ENCODE results near the gene CBFA2T3. TPM values are rescaled to one million over a fixed set of nuclear protein-coding genes. Genes with fewer than 3 reads are reported as not detected.

CBFA2T3 gene
- total RNA-seq, 3 donors from 2014 or later: 1.0 to 2.0 (median 1.3) TPM

DNA sequence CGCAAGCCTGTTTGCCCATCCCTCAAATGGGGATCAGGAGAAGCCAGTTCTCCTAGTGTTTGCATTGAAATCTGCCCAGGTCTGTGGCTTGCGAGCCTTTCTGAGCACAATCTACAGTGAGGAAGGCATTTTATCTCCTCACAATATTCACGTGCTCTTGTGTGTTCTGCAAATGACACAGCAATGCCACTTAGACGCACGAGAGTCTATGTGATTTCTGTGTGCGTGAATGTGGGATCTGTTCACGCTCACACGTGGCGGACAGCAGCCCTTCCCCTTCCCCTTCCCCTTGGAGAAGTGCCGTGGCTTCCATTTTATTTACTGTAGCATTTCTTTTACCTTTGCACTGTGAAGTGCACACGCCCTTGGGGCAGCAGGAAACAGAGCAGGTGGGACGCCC lies 17.7 kb upstream of the CBFA2T3 start:
- H3K27me3 Mint-ChIP-seq (ENCODE audit: low read depth): peaks cover 16% of the 10 kb centered on the region
- ATAC-seq: no peak
- H3K36me3 Mint-ChIP-seq (ENCODE audit: insufficient read depth): peaks cover 3% of the 10 kb centered on the region
- DNase-seq: no peak
- peaks cover 5% of the 10 kb centered on the region for H3K9me3 Mint-ChIP-seq
- no peak overlapping the region for H3K4me3 Mint-ChIP-seq
- peaks cover 5% of the 10 kb centered on the region for H3K4me1 Mint-ChIP-seq (ENCODE audit: low read depth)

DNA sequence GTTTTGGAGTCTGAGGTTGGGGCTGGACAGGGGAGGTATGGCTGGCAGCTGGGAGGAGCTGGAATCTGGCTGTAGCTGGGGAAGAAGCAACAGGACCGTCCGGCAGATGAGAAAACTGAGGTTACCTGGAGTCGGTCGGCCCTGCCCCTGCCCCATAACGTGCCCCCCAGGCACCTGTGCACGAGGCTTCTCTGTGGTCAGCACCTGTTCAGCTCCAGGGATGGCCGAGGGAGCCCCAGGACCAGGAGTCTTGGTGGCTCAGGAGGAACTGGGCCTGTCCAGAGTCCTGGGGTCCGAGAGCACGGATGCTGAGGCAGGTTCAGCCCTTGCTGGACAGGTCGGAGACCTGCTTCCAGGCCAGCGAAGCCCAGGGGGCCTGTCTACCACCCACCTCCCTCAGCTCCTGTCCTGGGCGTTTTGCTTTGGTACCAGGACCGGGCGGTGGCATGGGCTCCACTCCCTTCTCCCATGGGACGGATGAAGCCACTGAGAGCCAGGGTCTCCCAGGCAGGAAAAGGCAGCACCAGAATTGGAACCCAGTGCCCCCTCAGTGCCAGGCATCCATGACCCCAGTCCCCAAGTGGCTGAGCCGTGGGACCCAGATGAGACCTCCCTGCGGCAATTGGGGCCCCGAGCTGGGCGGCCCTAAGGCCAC lies 17.1 kb upstream of the CBFA2T3 start:
- Mint-ChIP-seq H3K4me1 (ENCODE audit: low read depth) (peaks cover 2% of the 10 kb centered on the region), H3K4me3 (no peak overlapping the region), H3K9me3 (peaks cover 5% of the 10 kb centered on the region), H3K27me3 (ENCODE audit: low read depth) (peaks cover 13% of the 10 kb centered on the region), H3K36me3 (ENCODE audit: insufficient read depth) (peaks cover 3% of the 10 kb centered on the region)
- DNase-seq (no peak), ATAC-seq (no peak)

DNA sequence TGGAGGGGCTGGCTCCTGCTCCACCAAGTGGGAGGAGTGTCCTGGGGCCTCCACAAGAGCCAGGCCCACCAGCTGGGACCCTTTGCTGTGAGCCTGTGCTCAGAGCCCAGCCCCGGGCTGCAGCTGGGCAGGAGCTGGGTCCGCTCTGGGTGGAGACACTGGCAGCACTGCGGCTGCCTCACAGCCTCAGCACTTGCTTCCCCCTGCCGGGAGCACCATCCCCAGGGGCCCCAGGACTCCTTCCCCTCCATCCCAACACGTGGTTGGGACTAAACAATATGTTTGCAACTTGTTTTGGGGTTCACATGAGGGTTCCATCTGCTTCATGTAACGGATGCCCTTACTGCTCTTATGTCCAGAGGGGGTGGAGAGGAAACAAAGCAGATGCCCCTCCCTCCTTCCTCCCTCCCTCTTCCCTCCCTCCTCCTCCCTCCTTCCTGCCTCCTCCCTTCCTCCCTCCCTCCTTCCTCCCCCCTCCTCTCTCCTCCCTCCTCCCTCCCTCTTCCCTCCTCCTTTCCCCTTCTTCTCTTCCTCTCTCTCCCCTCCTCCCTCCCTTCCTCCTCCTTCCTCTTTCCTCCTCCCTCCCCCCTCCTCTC lies 16.3 kb upstream of the CBFA2T3 start:
- DNase-seq (no peak), ATAC-seq (no peak)
- peaks cover 5% of the 10 kb centered on the region for H3K9me3 Mint-ChIP-seq
- peaks cover 11% of the 10 kb centered on the region for H3K27me3 Mint-ChIP-seq (ENCODE audit: low read depth)
- H3K4me3 Mint-ChIP-seq: no peak overlapping the region
- H3K4me1 Mint-ChIP-seq (ENCODE audit: low read depth): no peaks in the 10 kb centered on the region
- peaks cover 3% of the 10 kb centered on the region for H3K36me3 Mint-ChIP-seq (ENCODE audit: insufficient read depth)

DNA sequence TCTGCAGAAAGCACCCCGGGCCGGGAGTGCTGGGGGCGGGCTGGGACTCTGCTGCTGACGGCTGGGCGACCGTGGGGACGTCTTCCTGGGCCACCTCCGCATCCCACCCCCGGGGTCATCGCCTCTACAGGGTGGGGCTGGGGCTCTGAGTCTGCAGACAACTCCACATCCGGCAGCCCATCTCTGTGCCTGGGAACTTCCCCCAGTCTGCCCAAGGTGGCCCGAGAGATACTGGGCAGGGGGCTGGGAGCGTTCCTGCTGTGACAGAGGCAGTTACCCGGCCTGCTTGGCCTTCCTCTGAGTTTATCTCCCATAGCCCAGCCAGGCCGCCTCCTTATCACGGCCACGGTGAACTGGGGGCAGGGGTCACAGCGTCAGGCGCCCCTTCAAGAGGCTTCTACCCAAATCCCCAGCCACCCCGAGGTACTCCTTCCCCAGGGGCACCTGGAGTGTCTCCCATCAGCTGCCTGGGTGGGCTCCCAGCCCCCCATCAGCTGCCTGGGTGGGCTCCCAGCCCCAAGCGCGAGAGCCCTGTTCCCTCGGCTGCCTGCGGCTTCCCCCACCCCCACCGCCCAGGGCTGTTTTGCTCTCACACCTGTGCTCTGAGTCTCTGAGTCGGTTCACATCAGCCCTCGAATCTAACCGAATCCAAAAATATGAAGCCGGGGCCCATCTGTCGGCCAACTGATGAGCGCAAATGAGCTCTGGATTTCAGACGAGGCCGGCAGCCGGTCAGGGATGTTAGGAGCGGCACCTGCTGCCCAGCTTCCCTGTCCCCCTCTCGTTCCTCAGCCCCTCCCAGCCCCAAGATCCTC lies 15.6 kb upstream of the CBFA2T3 start:
- Mint-ChIP-seq H3K9me3 (peaks cover 3% of the 10 kb centered on the region), H3K4me1 (ENCODE audit: low read depth) (no peaks in the 10 kb centered on the region), H3K27me3 (ENCODE audit: low read depth) (peaks cover 11% of the 10 kb centered on the region), H3K4me3 (no peak overlapping the region), H3K36me3 (ENCODE audit: insufficient read depth) (peaks cover 1% of the 10 kb centered on the region)
- ATAC-seq: peak in 1 of 2 donors; percentile 14
- DNase-seq: no peak

DNA sequence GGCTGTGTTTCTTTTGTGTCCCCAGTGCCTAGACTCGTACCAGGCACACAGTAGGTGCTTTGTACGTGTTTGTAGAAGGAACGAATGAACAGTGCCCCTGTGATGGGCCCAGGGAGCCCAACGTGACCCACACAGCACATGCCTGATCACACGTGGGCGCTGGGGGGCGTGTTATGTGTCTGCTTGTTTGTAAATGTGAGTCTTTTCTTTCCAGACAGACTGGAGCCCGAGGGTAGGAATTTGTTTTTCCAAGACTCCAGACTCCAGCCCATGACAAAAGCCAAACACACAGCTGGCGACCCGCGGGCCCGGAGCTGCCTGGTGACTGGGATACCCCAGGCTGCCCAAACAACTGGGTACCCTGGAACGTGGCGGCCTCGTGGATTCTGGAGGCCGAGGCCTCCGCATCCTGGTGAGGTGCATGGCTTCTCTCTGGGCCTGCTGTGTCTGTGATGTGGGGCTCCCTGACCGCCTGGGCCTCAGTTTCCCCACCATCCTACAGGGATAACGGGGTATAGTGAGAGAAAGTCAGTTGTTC lies 14.9 kb upstream of the CBFA2T3 start:
- DNase-seq (no peak), ATAC-seq (no peak)
- Mint-ChIP-seq H3K36me3 (ENCODE audit: insufficient read depth) (no peaks in the 10 kb centered on the region), H3K27me3 (ENCODE audit: low read depth) (peaks cover 15% of the 10 kb centered on the region), H3K4me1 (ENCODE audit: low read depth) (no peaks in the 10 kb centered on the region), H3K4me3 (no peak overlapping the region), H3K9me3 (no peaks in the 10 kb centered on the region)

DNA sequence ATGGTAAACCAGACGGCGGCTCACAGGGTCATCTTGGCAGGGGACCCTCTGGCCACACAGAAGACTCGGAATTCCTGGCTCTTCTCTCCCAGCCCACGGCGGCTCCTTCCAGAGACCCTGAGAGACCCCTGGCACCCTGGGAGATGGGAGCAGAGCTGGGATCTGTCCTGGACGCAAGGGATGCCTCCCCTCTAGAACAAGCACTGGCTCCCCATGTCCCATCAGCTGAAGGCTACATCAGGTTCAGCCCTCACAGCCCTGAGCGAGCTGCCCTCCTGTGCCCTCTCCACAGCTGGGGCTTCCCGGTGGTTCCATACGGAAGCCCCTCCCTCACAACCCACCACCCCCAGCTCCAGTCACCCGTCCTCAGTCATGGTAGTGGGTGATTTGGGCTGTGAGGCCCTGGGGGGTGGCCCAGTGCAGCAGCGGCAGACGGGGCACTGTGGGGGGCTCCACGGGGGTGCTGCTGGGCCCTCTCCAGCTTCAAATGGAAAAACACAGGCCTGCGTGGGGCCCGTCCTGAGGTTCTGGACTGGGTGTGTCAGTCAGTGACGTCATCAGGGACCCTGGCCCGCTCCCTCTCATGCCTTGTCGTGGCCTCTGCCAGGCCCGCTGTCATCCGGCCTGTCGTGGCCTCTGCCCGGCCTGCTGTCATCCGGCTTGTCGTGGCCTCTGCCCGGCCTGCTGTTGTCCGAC lies 13.0 kb upstream of the CBFA2T3 start:
- Mint-ChIP-seq H3K27me3 (ENCODE audit: low read depth) (peaks cover 11% of the 10 kb centered on the region), H3K36me3 (ENCODE audit: insufficient read depth) (no peaks in the 10 kb centered on the region), H3K4me1 (ENCODE audit: low read depth) (no peaks in the 10 kb centered on the region), H3K4me3 (no peak overlapping the region), H3K9me3 (no peaks in the 10 kb centered on the region)
- DNase-seq (no peak), ATAC-seq (no peak)

DNA sequence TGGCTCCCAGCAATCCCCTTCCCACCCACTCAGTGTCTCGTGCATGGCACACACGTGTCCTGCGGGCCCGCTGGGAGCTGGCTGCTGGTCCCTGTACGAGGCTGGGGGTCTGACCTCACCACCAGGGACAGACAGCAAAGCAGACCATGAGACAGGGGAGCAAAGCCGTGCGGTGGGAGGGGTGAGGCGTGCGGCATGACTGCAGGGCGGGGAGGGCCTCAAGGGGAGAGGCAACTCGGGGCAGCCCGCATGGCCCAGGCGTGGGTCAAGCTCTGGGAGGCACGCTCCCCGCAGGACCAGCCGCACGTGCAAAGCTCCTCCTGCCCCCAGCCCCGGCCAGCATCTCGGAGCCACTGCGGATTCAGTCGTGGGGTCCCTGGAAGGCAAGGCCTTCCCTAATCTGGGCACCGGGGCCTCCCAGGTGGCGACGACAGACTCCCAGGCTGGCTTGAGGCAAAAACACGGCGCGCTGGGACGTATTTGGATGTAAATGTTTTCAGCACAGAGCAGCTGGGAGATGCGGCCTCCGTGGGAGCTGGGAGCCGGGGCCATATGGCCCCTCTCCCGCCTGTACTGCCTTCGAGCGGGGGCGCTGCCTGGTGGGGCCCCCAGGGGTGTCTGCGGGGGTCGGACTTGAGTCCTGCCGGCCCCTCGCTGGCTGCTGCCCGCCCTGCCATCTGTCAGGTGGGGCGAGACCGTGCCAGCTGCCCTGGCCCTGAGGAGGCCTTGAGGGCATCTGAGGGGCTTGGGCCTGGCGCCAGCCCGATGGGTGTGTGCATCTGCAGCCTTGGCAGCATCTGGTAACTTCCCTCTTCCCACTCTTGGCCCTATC lies 12.2 kb upstream of the CBFA2T3 start:
- Mint-ChIP-seq H3K36me3 (ENCODE audit: insufficient read depth) (no peaks in the 10 kb centered on the region), H3K27me3 (ENCODE audit: low read depth) (peaks cover 5% of the 10 kb centered on the region), H3K9me3 (no peaks in the 10 kb centered on the region), H3K4me1 (ENCODE audit: low read depth) (no peaks in the 10 kb centered on the region), H3K4me3 (no peak overlapping the region)
- ATAC-seq (no peak), DNase-seq (no peak)

DNA sequence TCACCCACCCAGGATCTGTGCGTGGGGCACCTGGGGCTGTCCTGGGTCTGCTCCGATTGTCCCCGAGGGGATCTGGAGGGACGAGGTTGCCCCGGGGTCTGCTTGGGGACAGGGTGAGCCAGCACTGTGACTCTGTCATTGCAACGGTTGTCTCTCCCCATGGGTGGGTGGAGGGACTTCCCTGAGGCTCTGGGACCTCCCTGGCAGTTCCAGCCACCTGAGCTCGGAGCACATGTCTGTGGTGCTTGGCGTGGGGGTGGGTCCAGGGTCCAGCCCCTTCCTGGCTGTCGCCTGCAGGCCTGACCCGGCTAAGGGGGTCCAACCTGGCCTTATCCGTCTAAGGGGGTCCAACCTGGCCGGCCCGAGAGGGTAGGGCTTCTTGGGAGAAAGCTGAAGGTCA lies 8.5 kb upstream of the CBFA2T3 start:
- Mint-ChIP-seq H3K9me3 (no peaks in the 10 kb centered on the region), H3K4me1 (ENCODE audit: low read depth) (peaks cover 3% of the 10 kb centered on the region), H3K4me3 (no peak overlapping the region), H3K27me3 (ENCODE audit: low read depth) (peaks cover 7% of the 10 kb centered on the region), H3K36me3 (ENCODE audit: insufficient read depth) (no peaks in the 10 kb centered on the region)
- DNase-seq (no peak), ATAC-seq (no peak)

DNA sequence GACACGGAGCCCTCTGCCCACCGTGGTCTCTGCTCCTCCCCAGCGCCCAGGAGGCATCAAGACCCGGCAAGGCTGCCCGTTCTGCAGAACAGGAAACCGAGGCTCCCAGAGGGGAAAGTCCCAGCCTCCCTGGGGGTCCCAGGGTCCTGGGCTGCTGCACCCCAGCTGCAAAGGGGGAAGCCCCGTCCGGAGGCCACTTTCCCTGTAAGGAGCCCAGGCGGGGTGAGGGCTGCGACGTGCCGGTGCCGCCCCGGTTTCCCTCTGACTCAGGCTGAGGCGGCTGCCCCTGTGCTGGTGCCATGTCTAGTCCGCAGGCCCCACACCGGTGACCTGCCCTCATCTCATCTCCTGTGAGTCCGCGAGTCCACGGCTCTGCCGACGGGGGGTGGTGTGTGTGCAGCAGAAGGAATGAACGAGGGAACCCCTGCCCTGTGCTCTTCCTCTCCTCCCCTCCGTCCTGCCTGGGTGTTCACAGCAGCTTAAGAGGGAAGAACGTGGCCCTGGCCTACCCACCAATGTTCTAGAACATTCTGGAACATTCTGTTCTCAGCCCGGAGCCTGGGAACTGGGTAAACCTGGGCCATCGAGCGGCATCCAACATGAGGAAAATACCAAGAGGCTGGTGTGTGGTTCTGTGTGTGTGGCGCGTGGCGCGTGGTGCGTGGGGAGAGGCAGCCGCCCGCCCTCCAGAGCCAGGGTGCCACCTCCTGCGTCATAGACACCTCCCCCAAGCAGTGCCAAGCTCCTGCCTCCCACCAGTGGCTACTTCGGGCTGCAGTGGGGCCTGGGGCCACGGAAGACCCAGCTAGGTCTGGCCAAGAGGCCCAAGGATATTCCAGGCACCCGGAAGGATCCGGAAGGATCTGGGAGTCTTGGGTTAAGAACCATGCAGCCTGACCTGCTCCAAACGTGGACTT lies 7.0 kb upstream of the CBFA2T3 start:
- Mint-ChIP-seq H3K9me3 (no peaks in the 10 kb centered on the region), H3K4me3 (no peak overlapping the region), H3K27me3 (ENCODE audit: low read depth) (peaks cover 9% of the 10 kb centered on the region), H3K4me1 (ENCODE audit: low read depth) (peaks cover 3% of the 10 kb centered on the region), H3K36me3 (ENCODE audit: insufficient read depth) (no peaks in the 10 kb centered on the region)
- ATAC-seq (peak in 1 of 2 donors; percentile 32), DNase-seq (no peak)

DNA sequence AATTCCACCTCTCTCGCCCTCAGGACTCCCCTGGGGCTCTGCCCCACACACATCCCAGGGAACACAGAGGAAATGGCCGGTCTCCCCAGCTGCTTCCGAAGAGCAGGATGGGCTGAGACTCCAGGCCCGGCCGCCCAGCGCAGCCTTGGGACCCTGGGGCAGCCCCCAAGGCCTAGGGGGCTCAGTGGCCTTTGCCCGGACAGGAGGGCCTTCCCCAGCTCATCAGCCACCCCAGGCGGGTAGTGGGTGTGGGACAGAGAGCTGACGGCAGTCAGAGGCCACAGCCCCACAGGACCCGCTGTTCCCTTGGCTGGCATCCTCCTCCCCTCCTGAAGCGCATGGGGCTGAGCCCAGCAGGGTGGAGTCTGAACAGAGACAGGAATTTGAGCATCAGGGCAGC lies 6.2 kb upstream of the CBFA2T3 start:
- ATAC-seq (no peak), DNase-seq (no peak)
- Mint-ChIP-seq H3K4me3 (no peak overlapping the region), H3K4me1 (ENCODE audit: low read depth) (peaks cover 3% of the 10 kb centered on the region), H3K9me3 (no peaks in the 10 kb centered on the region), H3K27me3 (ENCODE audit: low read depth) (peaks cover 9% of the 10 kb centered on the region), H3K36me3 (ENCODE audit: insufficient read depth) (no peaks in the 10 kb centered on the region)

DNA sequence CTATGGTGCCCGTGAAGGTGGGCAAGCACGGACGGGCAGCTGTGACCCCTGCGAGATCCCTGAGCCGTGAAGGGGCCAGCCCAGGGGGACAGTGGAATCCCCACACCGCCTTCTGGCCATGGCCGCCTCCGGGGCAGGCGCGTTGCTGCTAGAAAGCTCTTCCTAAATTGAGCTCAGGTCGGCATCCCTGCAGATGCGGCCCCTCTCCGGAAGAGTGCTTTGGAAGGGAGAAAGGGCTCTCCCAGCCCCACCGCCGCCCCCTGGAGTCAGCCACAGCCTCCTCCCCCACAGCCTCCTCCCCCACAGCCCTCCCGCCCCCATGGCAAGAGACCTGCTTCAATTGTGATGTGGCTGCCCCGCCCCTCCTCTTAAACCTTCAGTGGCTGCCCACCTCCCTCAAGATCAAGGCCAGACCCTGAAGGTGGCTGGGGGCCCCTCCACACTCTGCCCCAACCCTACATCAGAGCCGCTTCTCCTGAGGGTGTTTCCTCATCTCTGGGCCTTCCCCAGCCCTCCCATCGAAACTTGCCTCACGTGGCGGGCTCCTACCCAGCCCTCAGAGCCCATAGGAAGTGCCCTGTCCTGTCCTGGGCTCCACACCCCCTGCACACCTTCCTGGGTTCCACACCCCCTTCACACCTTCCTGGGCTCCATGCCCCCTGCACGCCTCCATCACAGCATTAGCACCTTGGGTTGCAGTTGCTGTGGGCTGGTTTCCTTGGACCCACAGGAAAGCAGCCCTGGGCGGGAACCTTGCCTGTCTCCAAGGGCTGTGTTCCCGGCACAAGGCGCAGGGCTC lies 5.5 kb upstream of the CBFA2T3 start:
- Mint-ChIP-seq H3K4me3 (no peak overlapping the region), H3K36me3 (ENCODE audit: insufficient read depth) (no peaks in the 10 kb centered on the region), H3K9me3 (no peaks in the 10 kb centered on the region), H3K27me3 (ENCODE audit: low read depth) (peaks cover 10% of the 10 kb centered on the region), H3K4me1 (ENCODE audit: low read depth) (peaks cover 3% of the 10 kb centered on the region)
- DNase-seq: no peak
- no peak for ATAC-seq

DNA sequence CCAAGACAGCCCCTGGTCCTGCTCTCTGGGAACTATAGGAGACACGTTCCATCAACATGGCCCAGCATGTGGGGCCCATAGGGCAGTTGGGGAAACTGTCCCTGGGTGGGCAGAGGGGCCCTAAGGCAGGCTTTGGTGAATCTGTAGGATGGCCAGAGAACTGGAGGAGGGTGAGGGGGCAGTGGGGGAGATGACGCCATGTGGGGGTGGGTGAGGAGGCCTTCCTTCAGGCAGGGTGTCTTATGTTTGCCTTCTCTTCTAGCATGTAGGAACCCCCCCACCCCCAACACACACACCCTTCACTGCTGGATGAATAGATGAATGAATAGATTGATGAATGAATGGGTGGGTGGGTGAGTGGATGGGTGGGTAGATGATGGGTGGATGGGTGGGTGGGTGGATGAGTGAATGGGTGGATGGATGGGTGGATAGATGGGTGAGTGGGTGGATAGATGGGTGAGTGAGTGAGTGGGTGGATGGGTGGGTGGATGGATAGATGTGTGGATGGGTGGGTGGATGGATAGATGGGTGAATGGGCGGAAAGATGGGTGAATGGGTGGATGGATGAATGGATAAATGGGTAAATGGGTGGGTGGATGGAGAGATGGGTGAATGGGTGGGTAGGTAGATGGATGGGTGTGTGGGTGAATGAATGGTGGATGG lies 2.5 kb upstream of the CBFA2T3 start:
- ATAC-seq (no peak), DNase-seq (no peak)
- Mint-ChIP-seq H3K36me3 (ENCODE audit: insufficient read depth) (no peaks in the 10 kb centered on the region), H3K27me3 (ENCODE audit: low read depth) (peaks cover 24% of the 10 kb centered on the region), H3K9me3 (no peaks in the 10 kb centered on the region), H3K4me1 (ENCODE audit: low read depth) (peaks cover 6% of the 10 kb centered on the region), H3K4me3 (no peak overlapping the region)
